Left ventricle myocardium inferior (tissue), 1 donor: ENCODE results near the gene CACNA2D1. TPM values are rescaled to one million over a fixed set of nuclear protein-coding genes. Genes with fewer than 3 reads are reported as not detected.
A peak's percentile ranks its signal among the peaks of the same experiment; 100 is the strongest.

Experiments
- DNase-seq: peaks from one replicate; pipeline ENCODE4 v3.0.0-alpha.2; 2020
- H3K27ac ChIP-seq: fragments of 200-600 bp; replicated peaks from 2 replicates; pipeline ENCODE4 v1.8.0; 2021
- H3K27me3 ChIP-seq: fragments of 200-600 bp; 2 replicates; pipeline ENCODE4 v1.8.0; 2021; ENCODE audit warnings: low read depth
- H3K36me3 ChIP-seq: fragments of 200-600 bp; 2 replicates; pipeline ENCODE4 v1.8.0; 2021
- H3K4me1 ChIP-seq: fragments of 200-600 bp; 2 replicates; pipeline ENCODE4 v1.8.0; 2021
- H3K4me3 ChIP-seq: fragments of 200-600 bp; 2 replicates; pipeline ENCODE4 v1.8.0; 2021; ENCODE audit warnings: mild to moderate bottlenecking, moderate library complexity
- H3K9me3 ChIP-seq: fragments of 200-600 bp; replicated peaks from 2 replicates; pipeline ENCODE4 v1.8.0; 2021
- intact Hi-C: fragments of 100-400 bp; cut with micrococcal nuclease; formaldehyde crosslinking; loops from one replicate; pipeline ENCODE4 v1.11.0; 2022
- total RNA-seq: library from RNA; stranded (reverse); fragmentation: NEBNext Ultra II Directional; extraction: Animal tissue kit (Norgen Biotek cat#: 25700); gene quantifications from one replicate; pipeline ENCODE4 v1.2.1, GENCODE V29; 2021
- TF ChIP-seq, protein P1 (sequence below): fragments of 200-600 bp; IDR thresholded peaks from 2 replicates; pipeline ENCODE4 v1.8.0; 2021; ENCODE audit warnings: antibody characterized with exemption, mild to moderate bottlenecking, borderline replicate concordance
- donor health status: DM: no; HTN: yes; CAD: no; lungs with severe emphysema.

CACNA2D1 gene
- total RNA-seq, 1 donor from 2014 or later: 64.6 TPM

DNA sequence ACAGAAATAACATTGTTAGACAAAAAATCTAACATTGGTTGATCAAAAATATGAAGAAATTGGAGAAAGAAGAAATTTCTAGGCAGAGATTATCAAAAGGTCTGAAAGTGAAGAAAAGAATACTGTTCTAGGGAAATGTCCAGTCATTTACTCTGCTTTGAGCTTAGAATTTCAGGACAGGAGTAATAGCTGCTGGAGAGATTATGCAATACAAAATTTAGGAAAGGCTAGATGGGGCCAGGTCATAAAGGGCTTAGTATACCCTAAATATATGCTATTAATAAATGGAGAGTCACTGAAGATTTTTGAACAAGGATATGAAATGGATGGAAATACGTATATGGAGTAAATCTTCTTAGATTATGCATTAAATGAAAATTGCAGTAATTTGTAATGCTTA lies 279.2 kb downstream of the CACNA2D1 start:
- peak overlapping the region; percentile 17 for H3K27ac ChIP-seq
- H3K9me3 ChIP-seq: no peaks in the 10 kb centered on the region
- intact Hi-C loops: no loop called here
- H3K27me3 ChIP-seq: no peaks in the 10 kb centered on the region
- peaks cover 20% of the 10 kb centered on the region for H3K4me1 ChIP-seq
- H3K36me3 ChIP-seq: no peaks in the 10 kb centered on the region
- TF ChIP-seq, protein P1, sequence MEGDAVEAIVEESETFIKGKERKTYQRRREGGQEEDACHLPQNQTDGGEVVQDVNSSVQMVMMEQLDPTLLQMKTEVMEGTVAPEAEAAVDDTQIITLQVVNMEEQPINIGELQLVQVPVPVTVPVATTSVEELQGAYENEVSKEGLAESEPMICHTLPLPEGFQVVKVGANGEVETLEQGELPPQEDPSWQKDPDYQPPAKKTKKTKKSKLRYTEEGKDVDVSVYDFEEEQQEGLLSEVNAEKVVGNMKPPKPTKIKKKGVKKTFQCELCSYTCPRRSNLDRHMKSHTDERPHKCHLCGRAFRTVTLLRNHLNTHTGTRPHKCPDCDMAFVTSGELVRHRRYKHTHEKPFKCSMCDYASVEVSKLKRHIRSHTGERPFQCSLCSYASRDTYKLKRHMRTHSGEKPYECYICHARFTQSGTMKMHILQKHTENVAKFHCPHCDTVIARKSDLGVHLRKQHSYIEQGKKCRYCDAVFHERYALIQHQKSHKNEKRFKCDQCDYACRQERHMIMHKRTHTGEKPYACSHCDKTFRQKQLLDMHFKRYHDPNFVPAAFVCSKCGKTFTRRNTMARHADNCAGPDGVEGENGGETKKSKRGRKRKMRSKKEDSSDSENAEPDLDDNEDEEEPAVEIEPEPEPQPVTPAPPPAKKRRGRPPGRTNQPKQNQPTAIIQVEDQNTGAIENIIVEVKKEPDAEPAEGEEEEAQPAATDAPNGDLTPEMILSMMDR: no peak
- H3K4me3 ChIP-seq: no peak overlapping the region
- no peak for DNase-seq

DNA sequence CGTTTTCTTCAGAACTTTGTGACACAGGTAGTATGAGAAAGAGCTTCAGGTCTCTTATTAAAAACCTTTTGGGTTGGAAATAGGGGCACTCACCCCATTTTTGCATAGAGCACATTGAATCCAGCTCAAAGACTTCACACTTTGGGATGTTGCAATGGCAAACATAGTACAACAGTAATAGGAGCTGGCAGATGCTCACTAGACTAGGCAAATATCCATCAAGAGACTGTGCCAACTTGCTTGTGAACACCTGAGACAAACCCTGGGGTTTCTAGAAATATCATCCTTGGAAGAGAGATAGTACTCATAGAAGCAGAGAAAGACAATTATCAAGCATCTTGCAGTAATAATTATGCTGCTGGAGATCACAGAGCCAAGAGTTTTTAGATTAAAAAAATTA lies 280.0 kb downstream of the CACNA2D1 start:
- Histone ChIP-seq H3K36me3 (no peaks in the 10 kb centered on the region), H3K9me3 (no peaks in the 10 kb centered on the region), H3K4me1 (peaks cover 20% of the 10 kb centered on the region), H3K27ac (no peak overlapping the region), H3K27me3 (no peaks in the 10 kb centered on the region), H3K4me3 (no peak overlapping the region)
- intact Hi-C loops: no loop called here
- no peak for DNase-seq
- TF ChIP-seq, protein P1: no peak

DNA sequence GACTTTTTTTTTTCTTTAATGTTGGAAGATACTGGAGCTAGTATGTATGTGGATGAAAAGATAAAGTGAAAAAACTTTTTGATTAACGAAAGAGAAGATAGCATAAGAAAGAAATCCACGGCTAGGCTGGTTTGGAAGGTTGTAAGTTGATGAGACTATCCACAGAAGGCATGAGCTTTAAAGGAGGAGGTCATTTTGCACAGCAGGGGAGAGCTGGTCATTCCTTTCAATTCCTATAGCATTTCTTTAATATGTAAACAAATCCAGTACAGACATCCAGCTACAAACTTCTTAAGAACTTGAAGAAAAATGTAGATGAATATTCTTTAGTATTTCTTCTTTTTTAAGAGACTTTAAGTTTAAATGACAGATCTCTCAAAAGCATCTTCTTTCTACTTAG lies 281.3 kb downstream of the CACNA2D1 start:
- H3K4me3 ChIP-seq: no peak overlapping the region
- DNase-seq: no peak
- H3K27me3 ChIP-seq: no peaks in the 10 kb centered on the region
- H3K36me3 ChIP-seq: no peaks in the 10 kb centered on the region
- H3K4me1 ChIP-seq: peaks cover 20% of the 10 kb centered on the region
- H3K27ac ChIP-seq: no peak overlapping the region
- intact Hi-C loops: no loop called here
- TF ChIP-seq, protein P1: no peak
- H3K9me3 ChIP-seq: no peaks in the 10 kb centered on the region

DNA sequence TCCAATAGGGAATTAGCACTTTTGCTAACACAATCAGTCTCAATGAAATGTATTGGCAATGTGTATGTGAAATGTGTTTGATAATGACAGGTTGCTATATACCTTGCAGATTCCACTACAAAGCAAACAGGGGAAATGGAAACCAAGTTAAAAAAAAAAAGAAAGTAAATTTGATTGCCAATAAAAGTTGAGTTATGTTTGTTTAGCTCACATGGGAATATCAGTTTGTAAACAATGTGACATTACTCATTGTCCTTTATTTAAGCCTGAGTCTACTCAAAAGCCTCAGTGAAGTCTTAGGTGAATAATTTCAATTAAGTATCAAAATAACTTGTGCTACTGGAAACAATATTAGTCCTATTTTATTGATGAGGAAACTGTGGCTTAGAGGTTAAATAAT lies 285.2 kb downstream of the CACNA2D1 start:
- intact Hi-C loops: no loop called here
- no peaks in the 10 kb centered on the region for H3K36me3 ChIP-seq
- no peak overlapping the region for H3K4me3 ChIP-seq
- no peak for DNase-seq
- no peak overlapping the region for H3K27ac ChIP-seq
- no peaks in the 10 kb centered on the region for H3K27me3 ChIP-seq
- H3K4me1 ChIP-seq: no peaks in the 10 kb centered on the region
- H3K9me3 ChIP-seq: no peaks in the 10 kb centered on the region
- TF ChIP-seq, protein P1: no peak

DNA sequence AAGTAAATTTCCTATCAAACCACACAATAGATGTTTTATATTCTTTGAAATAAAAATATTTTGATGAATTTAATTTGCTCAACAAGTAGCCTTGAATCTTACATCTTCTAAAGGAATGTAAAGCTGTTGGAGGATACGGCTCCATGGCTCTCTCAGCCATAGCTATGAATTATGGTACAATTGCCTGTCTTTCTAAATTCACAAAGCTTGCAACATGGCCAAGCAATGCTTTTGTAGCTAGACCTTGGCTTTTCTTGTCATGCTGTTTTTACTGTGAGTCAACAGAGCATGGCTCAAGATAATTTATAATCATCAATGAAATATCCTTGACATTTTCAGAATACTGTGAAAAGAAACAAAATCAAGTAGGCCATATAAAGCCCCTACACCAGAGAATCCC lies 286.7 kb downstream of the CACNA2D1 start:
- H3K27ac ChIP-seq: no peak overlapping the region
- H3K4me1 ChIP-seq: peaks cover under 1% of the 10 kb centered on the region
- no peaks in the 10 kb centered on the region for H3K36me3 ChIP-seq
- H3K27me3 ChIP-seq: no peaks in the 10 kb centered on the region
- no peak for DNase-seq
- no peaks in the 10 kb centered on the region for H3K9me3 ChIP-seq
- H3K4me3 ChIP-seq: no peak overlapping the region
- TF ChIP-seq, protein P1: no peak
- intact Hi-C loops: no loop called here

DNA sequence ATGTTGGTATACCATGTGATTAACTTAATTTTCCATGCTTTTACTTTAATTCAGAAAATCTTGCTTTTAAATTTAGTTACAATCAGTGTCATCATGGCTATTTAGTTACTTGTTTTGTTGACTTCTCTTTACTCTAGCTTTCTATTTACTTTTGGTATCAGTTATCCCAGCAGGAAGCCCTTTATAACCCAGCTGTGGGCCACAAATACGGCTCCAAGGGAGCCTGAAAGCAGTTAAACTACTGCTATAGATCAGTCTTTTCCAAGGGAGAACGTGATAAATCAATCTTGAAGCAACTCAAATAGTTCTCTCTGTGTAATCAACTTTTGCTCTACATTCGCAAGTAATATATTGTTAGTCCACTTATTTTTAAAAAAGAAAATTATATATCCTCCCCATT lies 287.4 kb downstream of the CACNA2D1 start:
- H3K27ac ChIP-seq: no peak overlapping the region
- H3K9me3 ChIP-seq: no peaks in the 10 kb centered on the region
- no peaks in the 10 kb centered on the region for H3K27me3 ChIP-seq
- H3K4me3 ChIP-seq: no peak overlapping the region
- intact Hi-C loops: no loop called here
- TF ChIP-seq, protein P1: no peak
- no peaks in the 10 kb centered on the region for H3K36me3 ChIP-seq
- DNase-seq: no peak
- H3K4me1 ChIP-seq: peaks cover 8% of the 10 kb centered on the region
